Neural cell (in vitro differentiated cells): ENCODE measurements around the gene MAP3K14. TPM values are rescaled to one million over a fixed set of nuclear protein-coding genes. Genes with fewer than 3 reads are reported as not detected.
A peak's percentile ranks its signal among the peaks of the same experiment; 100 is the strongest.

ENCODE experiments used
- H2AFZ ChIP-seq: fragments of 200-600, 300-800 bp; sonication (generic), shearing (Covaris generic); 2 replicates; pipeline ENCODE4 v1.6.0; 2014; ENCODE audit warnings: low read depth, mild to moderate bottlenecking, antibody characterized with exemption, low read length, moderate library complexity
- H3F3A ChIP-seq: fragments of 200-600 bp; shearing (Covaris generic); 2 replicates; pipeline ENCODE4 v1.6.1; 2016; ENCODE audit warnings: mild to moderate bottlenecking, moderate library complexity, mixed read lengths, antibody characterized with exemption, low read length; ENCODE audit not compliant: insufficient read depth, poor library complexity, severe bottlenecking
- H3K27ac ChIP-seq: fragments of 200-600, 300-800 bp; sonication (generic), shearing (Covaris generic); 2 replicates; pipeline ENCODE4 v1.5.1; 2014; ENCODE audit warnings: mild to moderate bottlenecking, low read length, moderate library complexity
- H3K27me3 ChIP-seq: fragments of 300-800, 200-600 bp; sonication (generic), shearing (Covaris generic); 2 replicates; pipeline ENCODE4 v1.6.0; 2014; ENCODE audit warnings: mild to moderate bottlenecking, low read depth, low read length, moderate library complexity; ENCODE audit not compliant: insufficient read depth
- H3K36me3 ChIP-seq: fragments of 300-800, 200-600 bp; sonication (generic), shearing (Covaris generic); 2 replicates; pipeline ENCODE4 v1.5.1; 2014; ENCODE audit warnings: mild to moderate bottlenecking, antibody characterized with exemption, low read length, moderate library complexity; ENCODE audit not compliant: insufficient read depth
- H3K4me2 ChIP-seq: fragments of 300-800, 200-600 bp; sonication (generic), shearing (Covaris generic); 2 replicates; pipeline ENCODE4 v1.6.0; 2014; ENCODE audit warnings: mild to moderate bottlenecking, low read length
- H3K4me3 ChIP-seq: fragments of 300-800, 200-600 bp; sonication (generic), shearing (Covaris generic); 2 replicates; pipeline ENCODE4 v1.5.1; 2014; ENCODE audit warnings: mild to moderate bottlenecking, low read length, moderate library complexity
- H3K79me2 ChIP-seq: fragments of 200-600 bp; shearing (Covaris generic); replicated peaks from 2 replicates; pipeline ENCODE4 v1.6.0; 2014; ENCODE audit warnings: mild to moderate bottlenecking, low read length, moderate library complexity; ENCODE audit not compliant: insufficient read depth
- H3K9ac ChIP-seq: fragments of 300-800, 200-600 bp; sonication (generic), shearing (Covaris generic); 2 replicates; pipeline ENCODE4 v1.6.1; 2016; ENCODE audit warnings: mild to moderate bottlenecking, low read length, mixed read lengths
- H3K9me2 ChIP-seq: fragments of 200-600 bp; shearing (Covaris generic); 2 replicates; pipeline ENCODE4 v1.6.1; 2016; ENCODE audit warnings: mild to moderate bottlenecking, low read length, mixed read lengths; ENCODE audit not compliant: insufficient read depth
- H3K9me3 ChIP-seq: fragments of 200-600, 300-800 bp; sonication (generic), shearing (Covaris generic); 2 replicates; pipeline ENCODE4 v1.6.1; 2016; ENCODE audit warnings: mild to moderate bottlenecking, mixed run types, low read length, moderate library complexity, mixed read lengths
- H4K20me1 ChIP-seq: fragments of 200-600 bp; shearing (Covaris generic); 2 replicates; pipeline ENCODE4 v1.6.1; 2016; ENCODE audit warnings: mild to moderate bottlenecking, mixed run types; ENCODE audit not compliant: insufficient read depth
- EP300 ChIP-seq: fragments of 450-650 bp; conservative IDR thresholded peaks from 2 replicates; pipeline ENCODE4 v1.6.1; 2014; ENCODE audit warnings: antibody characterized with exemption, mild to moderate bottlenecking, moderate library complexity; ENCODE audit not compliant: poor library complexity, severe bottlenecking
- EZH2 ChIP-seq: fragments of 200-600, 300-800 bp; shearing (Covaris generic), sonication (generic); IDR thresholded peaks from 2 replicates; pipeline ENCODE4 v1.6.1; 2014; ENCODE audit warnings: antibody characterized with exemption, low read length, borderline replicate concordance, mild to moderate bottlenecking; ENCODE audit not compliant: insufficient read depth, poor library complexity, severe bottlenecking
- MXI1 ChIP-seq: fragments of 450-650 bp; conservative IDR thresholded peaks from 2 replicates; pipeline ENCODE4 v1.6.1; 2014; ENCODE audit warnings: antibody characterized with exemption, mild to moderate bottlenecking; ENCODE audit not compliant: poor library complexity, severe bottlenecking
- POLR2AphosphoS5 ChIP-seq: IDR thresholded peaks from 2 replicates; pipeline ENCODE4 v1.6.1; 2012
- RAD21 ChIP-seq: fragments of 450-650 bp; conservative IDR thresholded peaks from 2 replicates; pipeline ENCODE4 v1.6.1; 2014; ENCODE audit warnings: antibody characterized with exemption, mild to moderate bottlenecking, moderate library complexity
- SMC3 ChIP-seq: fragments of 450-650 bp; conservative IDR thresholded peaks from 2 replicates; pipeline ENCODE4 v1.6.1; 2014; ENCODE audit warnings: antibody characterized with exemption, mild to moderate bottlenecking, moderate library complexity; ENCODE audit not compliant: poor library complexity
- TAF1 ChIP-seq: IDR thresholded peaks from 2 replicates; pipeline ENCODE4 v1.6.1; 2012; ENCODE audit warnings: low read depth
- polyA plus RNA-seq: library from polyadenylated mRNA; depleted of rRNA; stranded (reverse); fragments of >200 nt; gene quantifications from 2 replicates; pipeline ENCODE4 v1.2.3, GENCODE V29; 2014
- TF ChIP-seq, protein P1 (sequence below): fragments of 450-650 bp; IDR thresholded peaks from 2 replicates; pipeline ENCODE4 v1.5.1; 2014; ENCODE audit warnings: antibody characterized with exemption, mild to moderate bottlenecking, moderate library complexity; ENCODE audit not compliant: poor library complexity, severe bottlenecking
- TF ChIP-seq, protein P2 (sequence below): IDR thresholded peaks from 2 replicates; pipeline ENCODE4 v1.6.1; 2012; ENCODE audit warnings: borderline replicate concordance

Gene MAP3K14
- polyA plus RNA-seq, 1 donor from 2014 or later = 6.7 TPM

DNA sequence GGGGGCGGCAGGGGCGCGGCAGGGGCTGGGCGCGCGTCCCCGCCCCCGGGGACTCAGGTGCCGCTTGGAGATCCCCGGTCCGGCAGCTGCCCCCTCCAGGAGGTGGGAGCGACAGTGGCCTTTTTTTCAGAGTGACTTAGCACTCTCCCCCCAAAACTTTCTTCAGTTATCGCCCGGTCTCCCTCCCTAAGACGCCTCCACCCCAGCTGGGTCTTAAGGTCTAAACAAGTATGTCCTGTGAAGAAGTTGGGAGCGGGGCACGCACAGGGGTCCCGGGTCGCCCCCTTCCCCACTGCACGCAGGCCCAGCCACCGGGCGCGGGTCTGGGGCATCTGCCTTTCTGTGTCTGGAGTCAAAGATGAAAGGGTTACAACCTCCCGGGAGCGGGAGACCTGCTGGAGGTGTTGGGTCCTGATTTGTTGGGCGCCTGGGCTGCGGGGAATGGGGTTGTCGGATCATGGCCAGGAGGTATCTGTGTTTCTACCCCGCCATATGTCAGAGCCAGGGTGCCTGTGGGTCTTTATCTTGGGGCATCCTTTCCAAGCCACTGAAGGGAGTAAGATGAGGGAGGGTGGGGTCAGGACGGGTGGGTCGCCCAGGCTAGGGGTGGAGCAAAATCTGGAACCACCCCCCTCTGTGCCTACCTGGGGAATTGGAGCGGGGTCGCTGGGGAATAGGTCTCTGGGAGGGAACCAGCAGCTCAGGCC lies 94.4 kb downstream of the MAP3K14 start:
- H3K4me2 ChIP-seq = no peak overlapping the region
- no peaks in the 10 kb centered on the region for H3K9me2 ChIP-seq
- no peaks in the 10 kb centered on the region for H4K20me1 ChIP-seq
- TF ChIP-seq RAD21 (no peak), EP300 (no peak), EZH2 (no peak)
- TF ChIP-seq, protein P1, sequence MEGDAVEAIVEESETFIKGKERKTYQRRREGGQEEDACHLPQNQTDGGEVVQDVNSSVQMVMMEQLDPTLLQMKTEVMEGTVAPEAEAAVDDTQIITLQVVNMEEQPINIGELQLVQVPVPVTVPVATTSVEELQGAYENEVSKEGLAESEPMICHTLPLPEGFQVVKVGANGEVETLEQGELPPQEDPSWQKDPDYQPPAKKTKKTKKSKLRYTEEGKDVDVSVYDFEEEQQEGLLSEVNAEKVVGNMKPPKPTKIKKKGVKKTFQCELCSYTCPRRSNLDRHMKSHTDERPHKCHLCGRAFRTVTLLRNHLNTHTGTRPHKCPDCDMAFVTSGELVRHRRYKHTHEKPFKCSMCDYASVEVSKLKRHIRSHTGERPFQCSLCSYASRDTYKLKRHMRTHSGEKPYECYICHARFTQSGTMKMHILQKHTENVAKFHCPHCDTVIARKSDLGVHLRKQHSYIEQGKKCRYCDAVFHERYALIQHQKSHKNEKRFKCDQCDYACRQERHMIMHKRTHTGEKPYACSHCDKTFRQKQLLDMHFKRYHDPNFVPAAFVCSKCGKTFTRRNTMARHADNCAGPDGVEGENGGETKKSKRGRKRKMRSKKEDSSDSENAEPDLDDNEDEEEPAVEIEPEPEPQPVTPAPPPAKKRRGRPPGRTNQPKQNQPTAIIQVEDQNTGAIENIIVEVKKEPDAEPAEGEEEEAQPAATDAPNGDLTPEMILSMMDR = no peak
- H3K9me3 ChIP-seq = no peaks in the 10 kb centered on the region
- no peak overlapping the region for H3K9ac ChIP-seq
- no peaks in the 10 kb centered on the region for H3K36me3 ChIP-seq
- H2AFZ ChIP-seq = no peak overlapping the region
- H3K79me2 ChIP-seq = no peaks in the 10 kb centered on the region
- H3K27me3 ChIP-seq = peaks cover 42% of the 10 kb centered on the region
- peak overlapping the region; percentile 51 for H3K4me3 ChIP-seq
- no peaks in the 10 kb centered on the region for H3F3A ChIP-seq
- no peak overlapping the region for H3K27ac ChIP-seq

- Histone ChIP-seq H3K36me3 (no peaks in the 10 kb centered on the region), H3K9me2 (no peaks in the 10 kb centered on the region), H2AFZ (no peak overlapping the region), H3K27ac (no peak overlapping the region), H3F3A (no peaks in the 10 kb centered on the region), H3K9me3 (no peaks in the 10 kb centered on the region), H3K79me2 (no peaks in the 10 kb centered on the region), H3K9ac (peak overlapping the region; percentile 68), H4K20me1 (no peaks in the 10 kb centered on the region), H3K4me3 (peak overlapping the region; percentile 83), H3K27me3 (peaks cover 42% of the 10 kb centered on the region), H3K4me2 (no peak overlapping the region)
- TF ChIP-seq, protein P1 = no peak
- TF ChIP-seq, protein P2, sequence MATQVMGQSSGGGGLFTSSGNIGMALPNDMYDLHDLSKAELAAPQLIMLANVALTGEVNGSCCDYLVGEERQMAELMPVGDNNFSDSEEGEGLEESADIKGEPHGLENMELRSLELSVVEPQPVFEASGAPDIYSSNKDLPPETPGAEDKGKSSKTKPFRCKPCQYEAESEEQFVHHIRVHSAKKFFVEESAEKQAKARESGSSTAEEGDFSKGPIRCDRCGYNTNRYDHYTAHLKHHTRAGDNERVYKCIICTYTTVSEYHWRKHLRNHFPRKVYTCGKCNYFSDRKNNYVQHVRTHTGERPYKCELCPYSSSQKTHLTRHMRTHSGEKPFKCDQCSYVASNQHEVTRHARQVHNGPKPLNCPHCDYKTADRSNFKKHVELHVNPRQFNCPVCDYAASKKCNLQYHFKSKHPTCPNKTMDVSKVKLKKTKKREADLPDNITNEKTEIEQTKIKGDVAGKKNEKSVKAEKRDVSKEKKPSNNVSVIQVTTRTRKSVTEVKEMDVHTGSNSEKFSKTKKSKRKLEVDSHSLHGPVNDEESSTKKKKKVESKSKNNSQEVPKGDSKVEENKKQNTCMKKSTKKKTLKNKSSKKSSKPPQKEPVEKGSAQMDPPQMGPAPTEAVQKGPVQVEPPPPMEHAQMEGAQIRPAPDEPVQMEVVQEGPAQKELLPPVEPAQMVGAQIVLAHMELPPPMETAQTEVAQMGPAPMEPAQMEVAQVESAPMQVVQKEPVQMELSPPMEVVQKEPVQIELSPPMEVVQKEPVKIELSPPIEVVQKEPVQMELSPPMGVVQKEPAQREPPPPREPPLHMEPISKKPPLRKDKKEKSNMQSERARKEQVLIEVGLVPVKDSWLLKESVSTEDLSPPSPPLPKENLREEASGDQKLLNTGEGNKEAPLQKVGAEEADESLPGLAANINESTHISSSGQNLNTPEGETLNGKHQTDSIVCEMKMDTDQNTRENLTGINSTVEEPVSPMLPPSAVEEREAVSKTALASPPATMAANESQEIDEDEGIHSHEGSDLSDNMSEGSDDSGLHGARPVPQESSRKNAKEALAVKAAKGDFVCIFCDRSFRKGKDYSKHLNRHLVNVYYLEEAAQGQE = no peak
- TF ChIP-seq EP300 (no peak), SMC3 (no peak), TAF1 (no peak), MXI1 (no peak), RAD21 (no peak), EZH2 (no peak), POLR2AphosphoS5 (no peak)
Observed at GRCh38 chr17:45222014-45222288, 94.9 kb downstream of the MAP3K14 start.
